Ovary (tissue), 9 donors: ENCODE data around the gene TNFRSF11A. TPM values are rescaled to one million over a fixed set of nuclear protein-coding genes. Genes with fewer than 3 reads are reported as not detected.

Source experiments
- DNase-seq, 5 donors: peaks; one replicate each; pipeline ENCODE4 v3.0.0-alpha.2; 2019 to 2020
- H3K27ac ChIP-seq, 2 donors: fragments of 200-600 bp; one replicate each; pipeline versions ENCODE4 v1.5.1 to v1.8.0; 2019 to 2022
- H3K27me3 ChIP-seq: fragments of 200-600 bp; one replicate; pipeline ENCODE4 v1.8.0; 2022
- H3K36me3 ChIP-seq: fragments of 200-600 bp; sonication (generic); one replicate; pipeline ENCODE4 v1.5.1; 2019
- H3K4me1 ChIP-seq: one replicate; pipeline ENCODE4 v1.8.1; 2013; ENCODE audit warnings: mild to moderate bottlenecking, moderate library complexity; ENCODE audit not compliant: insufficient read depth
- H3K4me3 ChIP-seq: fragments of 200-600 bp; sonication (generic); one replicate; pipeline ENCODE4 v1.5.1; 2017
- H3K9me3 ChIP-seq, 2 donors: fragments of 200-600 bp in 1 of 2; sonication (generic) in 1 of 2; one replicate each; pipeline versions ENCODE4 v1.5.1 to v1.8.1; 2013 to 2019; ENCODE audit warnings: mild to moderate bottlenecking in 1 of 2, moderate library complexity in 1 of 2
- CTCF ChIP-seq, 3 donors: fragments of 450-650 bp in 2 of 3; fragments of 200-600 bp in 1 of 3; IDR thresholded peaks; one replicate each; pipeline versions ENCODE4 v1.5.1 to v1.8.0; 2016 to 2022; ENCODE audit warnings: antibody characterized with exemption in 3 of 3, mild to moderate bottlenecking in 1 of 3
- EP300 ChIP-seq: sonication (generic); formaldehyde crosslinking; IDR thresholded peaks from one replicate; pipeline ENCODE4 v1.6.1; 2017; ENCODE audit warnings: antibody characterized with exemption
- POLR2A ChIP-seq: fragments of 450-650 bp; IDR thresholded peaks from one replicate; pipeline ENCODE4 v1.6.1; 2017; ENCODE audit warnings: antibody characterized with exemption, mild to moderate bottlenecking, moderate library complexity
- WGBS, 3 donors: extraction: QIAGEN DNeasy Blood & Tissue Kit in 1 of 3; methylation state at CpG; one replicate each; pipeline versions ENCODE4 v1.1.5 to v1.1.7; 2013 to 2017; 5-methylcytosine and 5-hydroxymethylcytosine counted together
- intact Hi-C, 4 donors: fragments of 100-400 bp; cut with DNase I; formaldehyde crosslinking; loops; one replicate each; pipeline versions ENCODE4 v1.11.0 to v1.15.1; 2022 to 2023
- polyA plus RNA-seq, 2 donors: library from polyadenylated mRNA; stranded (reverse); fragments of 200-250 nt in 1 of 2; fragments of 350-450 nt in 1 of 2; fragmentation: Illumina TruSeq in 1 of 2; extraction: RNeasy Lipid Tissue Mini Kit (QIAGEN cat#74804) in 1 of 2; gene quantifications; one replicate each; pipeline ENCODE4 v1.2.3, GENCODE V29; 2013 to 2014
- total RNA-seq, 7 donors: library from RNA; depleted of rRNA in 2 of 7; stranded (reverse); fragments of >200 nt in 2 of 7; fragmentation: NEBNext Ultra II Directional in 3 of 7; extraction: Animal tissue kit (Norgen Biotek cat#: 25700) in 3 of 7; gene quantifications; one replicate each; pipeline versions ENCODE4 v1.1.0 to v1.2.4, GENCODE V29; 2016 to 2023
- donor health status: DM: no; HTN: no; CAD: no; lungs with moderate emphysema.
- donor health status: DM: no; HTN: no; CAD: no.
- donor health status: Bipolar disorder and iron deficiency.
- donor health status: DM: yes; HTN: yes; CAD: no.
- donor health status: DM: no; HTN: no; CAD: no.
- donor health status: DM: yes; HTN: yes; CAD: no.

TNFRSF11A gene
- total and polyA plus RNA-seq, 9 donors, result 0.70 to 9.2 (median 1.8) TPM

GRCh38 chr18:62300359-62300963 lies 24.6 kb upstream of the TNFRSF11A start:
- intact Hi-C loops, result no loop called here

GRCh38 chr18:62301322-62301721 lies 23.8 kb upstream of the TNFRSF11A start:
- Histone ChIP-seq H3K27ac (no peak overlapping the region), H3K4me3 (no peak overlapping the region), H3K4me1 (no peaks in the 10 kb centered on the region), H3K27me3 (no peaks in the 10 kb centered on the region), H3K36me3 (no peaks in the 10 kb centered on the region), H3K9me3 (no peaks in the 10 kb centered on the region)
- 97 to 100% (median 100%) methylated on average over 1 of the region's 1 CpG for WGBS, 3 donors
- intact Hi-C loops, result no loop called here
- TF ChIP-seq CTCF (IDR thresholded peaks at IDR 0.05) (no peak), POLR2A (no peak), EP300 (no peak)
- DNase-seq, result no peak

More at GRCh38 chr18:62300359-62300963, 24.6 kb upstream of the TNFRSF11A start:
- no peaks in the 10 kb centered on the region for H3K27me3 ChIP-seq
- 94 to 95% (median 95%) methylated on average over 3 of the region's 3 CpGs for WGBS, 3 donors
- H3K4me1 ChIP-seq, result no peaks in the 10 kb centered on the region
- no peaks in the 10 kb centered on the region for H3K36me3 ChIP-seq
- no peak overlapping the region for H3K27ac ChIP-seq
- no peak overlapping the region for H3K4me3 ChIP-seq
- no peak for DNase-seq
- no peak for TF ChIP-seq CTCF (IDR thresholded peaks at IDR 0.05)
- TF ChIP-seq EP300, result no peak
- TF ChIP-seq POLR2A, result no peak
- no peaks in the 10 kb centered on the region for H3K9me3 ChIP-seq

- H3K27ac ChIP-seq, result no peak overlapping the region
- H3K9me3 ChIP-seq, result no peaks in the 10 kb centered on the region
- no peak overlapping the region for H3K4me3 ChIP-seq
- intact Hi-C loops, result no loop called here
- no peaks in the 10 kb centered on the region for H3K27me3 ChIP-seq
- WGBS, 3 donors, result 93 to 96% (median 94%) methylated on average over 1 of the region's 1 CpG
- no peak for TF ChIP-seq CTCF (IDR thresholded peaks at IDR 0.05)
- TF ChIP-seq EP300, result no peak
- no peak for TF ChIP-seq POLR2A
- no peaks in the 10 kb centered on the region for H3K4me1 ChIP-seq
- no peaks in the 10 kb centered on the region for H3K36me3 ChIP-seq
- DNase-seq, result no peak
These were observed 12.3 kb upstream of the TNFRSF11A start for GRCh38 chr18:62312851-62313250.

GRCh38 chr18:62318228-62319180 lies 6.6 kb upstream of the TNFRSF11A start:
- H3K4me3 ChIP-seq, result no peak overlapping the region
- 60 to 62% (median 60%) methylated on average over 4 of the region's 4 CpGs for WGBS, 3 donors
- H3K27ac ChIP-seq, result no peak overlapping the region
- no peaks in the 10 kb centered on the region for H3K27me3 ChIP-seq
- no peaks in the 10 kb centered on the region for H3K36me3 ChIP-seq
- no peak for TF ChIP-seq CTCF (IDR thresholded peaks at IDR 0.05)
- no peak for TF ChIP-seq POLR2A
- TF ChIP-seq EP300, result no peak
- H3K4me1 ChIP-seq, result no peaks in the 10 kb centered on the region
- H3K9me3 ChIP-seq, result no peaks in the 10 kb centered on the region
- intact Hi-C loops, result no loop called here
- no peak for DNase-seq
